ENCODE measurements around the gene ZNF577. TPM values are rescaled to one million over a fixed set of nuclear protein-coding genes. Genes with fewer than 3 reads are reported as not detected.
"Not testable (repeated sequence)": the region's sequence is repeated elsewhere in the genome, so short reads cannot be mapped to it uniquely, and the experiment has no call there.

The ZNF577 gene
- total and polyA plus RNA-seq, 2 donors (not counting 1 experiment from before 2014, with no cell fraction given) = 15.9 to 26.0 TPM

DNA sequence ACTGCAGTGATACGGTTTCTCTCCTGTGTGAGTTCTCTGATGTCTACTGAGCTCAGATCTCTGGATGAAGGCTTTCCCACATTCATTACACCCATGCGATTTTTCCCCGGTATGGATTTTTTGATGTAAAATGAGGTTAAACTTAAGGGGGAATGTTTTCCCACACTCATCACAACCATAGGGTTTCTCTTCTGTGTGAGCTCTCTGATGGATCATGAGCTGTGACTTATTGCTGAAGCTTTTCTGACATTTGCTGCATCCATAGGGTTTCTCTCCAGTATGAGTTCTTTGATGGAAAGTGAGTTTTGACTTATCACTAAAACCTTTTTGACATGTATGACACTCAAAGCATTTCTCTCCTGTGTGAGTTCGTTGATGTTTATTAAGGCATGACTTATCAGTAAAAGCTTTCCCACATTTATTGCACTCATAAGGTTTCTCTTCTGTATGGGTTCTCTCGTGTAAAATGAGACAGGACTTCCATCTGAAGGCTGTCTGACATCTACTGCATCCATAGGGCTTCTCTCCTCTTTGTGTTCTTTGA, 27.6 kb upstream of the ZNF577 start:
- no peaks in the 10 kb centered on the region for H3K79me2 ChIP-seq (ENCODE audit: control insufficient read depth, insufficient read depth, low read length)
- H3K27me3 Mint-ChIP-seq = no peaks in the 10 kb centered on the region
- no peaks in the 10 kb centered on the region for H3K27me3 ChIP-seq (replicated peaks in 1 of 4; ENCODE audit: control extremely low read depth in 1 of 4, control insufficient read depth in 3 of 4, insufficient read depth in 4 of 4, low read length in 3 of 4)
- no peak overlapping the region for H3K27ac Mint-ChIP-seq
- no peaks in the 10 kb centered on the region for H3K4me1 ChIP-seq (ENCODE audit: control insufficient read depth in 2 of 2, insufficient read depth in 2 of 2, low read length in 2 of 2)
- DNase-seq (no peak), ATAC-seq (ENCODE audit: low read depth) (no peak)
- peaks cover 24 to 80% (median 48%) of the 10 kb centered on the region in 3 donors for H3K9me3 ChIP-seq (ENCODE audit: control extremely low read depth in 1 of 3, control insufficient read depth in 2 of 3, insufficient read depth in 1 of 3, low read length in 2 of 3)
- H3K9me3 Mint-ChIP-seq (ENCODE audit: insufficient read depth) = peaks cover 39% of the 10 kb centered on the region
- intact Hi-C loops (cut with micrococcal nuclease) = no loop called here
- POLR2A ChIA-PET = no interaction called here
- no peak overlapping the region for H2AFZ ChIP-seq (ENCODE audit: insufficient read depth, low read depth, low read length, poor library complexity, severe bottlenecking)
- no peaks in the 10 kb centered on the region for H3K36me3 ChIP-seq (replicated peaks in 1 of 2; ENCODE audit: control extremely low read depth in 1 of 2, control insufficient read depth in 1 of 2, extremely low read depth in 1 of 2, insufficient read depth in 2 of 2, low read length in 1 of 2)
- H3K27ac ChIP-seq (ENCODE audit: low read length in 2 of 2) = no peak overlapping the region
- no peak overlapping the region for H3K4me2 ChIP-seq (replicated peaks; ENCODE audit: low read depth, low read length, poor library complexity, severe bottlenecking)
- TF ChIP-seq, protein P1, sequence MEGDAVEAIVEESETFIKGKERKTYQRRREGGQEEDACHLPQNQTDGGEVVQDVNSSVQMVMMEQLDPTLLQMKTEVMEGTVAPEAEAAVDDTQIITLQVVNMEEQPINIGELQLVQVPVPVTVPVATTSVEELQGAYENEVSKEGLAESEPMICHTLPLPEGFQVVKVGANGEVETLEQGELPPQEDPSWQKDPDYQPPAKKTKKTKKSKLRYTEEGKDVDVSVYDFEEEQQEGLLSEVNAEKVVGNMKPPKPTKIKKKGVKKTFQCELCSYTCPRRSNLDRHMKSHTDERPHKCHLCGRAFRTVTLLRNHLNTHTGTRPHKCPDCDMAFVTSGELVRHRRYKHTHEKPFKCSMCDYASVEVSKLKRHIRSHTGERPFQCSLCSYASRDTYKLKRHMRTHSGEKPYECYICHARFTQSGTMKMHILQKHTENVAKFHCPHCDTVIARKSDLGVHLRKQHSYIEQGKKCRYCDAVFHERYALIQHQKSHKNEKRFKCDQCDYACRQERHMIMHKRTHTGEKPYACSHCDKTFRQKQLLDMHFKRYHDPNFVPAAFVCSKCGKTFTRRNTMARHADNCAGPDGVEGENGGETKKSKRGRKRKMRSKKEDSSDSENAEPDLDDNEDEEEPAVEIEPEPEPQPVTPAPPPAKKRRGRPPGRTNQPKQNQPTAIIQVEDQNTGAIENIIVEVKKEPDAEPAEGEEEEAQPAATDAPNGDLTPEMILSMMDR (IDR thresholded peaks at IDR 0.05) = no peak
- no peak for TF ChIP-seq EZH2 (IDR thresholded peaks at IDR 0.05; ENCODE audit: borderline replicate concordance, insufficient read depth, low read depth, low read length, poor library complexity, severe bottlenecking)
- no CpG with 5 or more reads among the region's 5 CpGs for WGBS (ENCODE audit: insufficient coverage)
- CTCF ChIA-PET = no interaction called here
- peaks cover 2% of the 10 kb centered on the region for H3K4me1 Mint-ChIP-seq
- H4K20me1 ChIP-seq (ENCODE audit: control insufficient read depth, insufficient read depth, low read length, poor library complexity, severe bottlenecking) = no peaks in the 10 kb centered on the region
- H3K4me3 Mint-ChIP-seq = no peak overlapping the region
- H3K4me3 ChIP-seq (ENCODE audit: control extremely low read depth in 1 of 5, extremely low read depth in 1 of 5, insufficient read depth in 1 of 5, low read depth in 2 of 5, low read length in 4 of 5) = no peak overlapping the region
- no peak overlapping the region for H3K9ac ChIP-seq (ENCODE audit: low read length)

DNA sequence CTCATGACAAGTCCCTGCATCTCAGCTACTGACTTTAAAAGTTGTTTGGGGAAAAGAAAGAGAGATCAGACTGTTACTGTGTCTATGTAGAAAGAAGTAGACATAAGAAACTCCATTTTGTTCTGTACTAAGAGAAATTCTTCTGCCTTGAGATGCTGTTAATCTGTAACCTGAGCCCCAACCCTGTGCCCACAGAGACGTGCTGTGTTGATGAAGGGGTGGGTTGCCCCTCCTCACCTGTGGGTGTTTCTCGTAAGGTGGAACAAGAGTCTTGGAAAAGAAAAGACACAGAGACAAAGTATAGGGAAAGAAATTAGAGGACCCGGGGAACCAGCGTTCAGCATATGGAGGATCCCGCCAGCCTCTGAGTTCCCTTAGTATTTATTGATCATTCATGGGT, 20.2 kb upstream of the ZNF577 start:
- peaks cover 28% of the 10 kb centered on the region for H3K27me3 Mint-ChIP-seq
- H3K9ac ChIP-seq (ENCODE audit: low read length); H3K27ac Mint-ChIP-seq; POLR2A ChIA-PET; intact Hi-C loops (cut with micrococcal nuclease); DNase-seq; H2AFZ ChIP-seq (ENCODE audit: insufficient read depth, low read depth, low read length, poor library complexity, severe bottlenecking); H3K4me3 Mint-ChIP-seq; H4K20me1 ChIP-seq (ENCODE audit: control insufficient read depth, insufficient read depth, low read length, poor library complexity, severe bottlenecking); H3K27ac ChIP-seq (ENCODE audit: low read length in 2 of 2); H3K36me3 ChIP-seq (replicated peaks in 1 of 2; ENCODE audit: control extremely low read depth in 1 of 2, control insufficient read depth in 1 of 2, extremely low read depth in 1 of 2, insufficient read depth in 2 of 2, low read length in 1 of 2); H3K4me3 ChIP-seq (ENCODE audit: control extremely low read depth in 1 of 5, extremely low read depth in 1 of 5, insufficient read depth in 1 of 5, low read depth in 2 of 5, low read length in 4 of 5); ATAC-seq (ENCODE audit: low read depth); H3K4me2 ChIP-seq (replicated peaks; ENCODE audit: low read depth, low read length, poor library complexity, severe bottlenecking); CTCF ChIA-PET: not testable (repeated sequence)
- H3K4me1 Mint-ChIP-seq = peaks cover 17% of the 10 kb centered on the region
- Histone ChIP-seq H3K4me1 (ENCODE audit: control insufficient read depth in 2 of 2, insufficient read depth in 2 of 2, low read length in 2 of 2) (peaks cover 6 to 15% of the 10 kb centered on the region in 2 donors), H3K27me3 (replicated peaks in 1 of 4; ENCODE audit: control extremely low read depth in 1 of 4, control insufficient read depth in 3 of 4, insufficient read depth in 4 of 4, low read length in 3 of 4) (peaks cover 0 to 19% (median 3%) of the 10 kb centered on the region in 4 experiments), H3K79me2 (ENCODE audit: control insufficient read depth, insufficient read depth, low read length) (peaks cover 19% of the 10 kb centered on the region), H3K9me3 (ENCODE audit: control extremely low read depth in 1 of 3, control insufficient read depth in 2 of 3, insufficient read depth in 1 of 3, low read length in 2 of 3) (peaks cover 7 to 68% (median 26%) of the 10 kb centered on the region in 3 donors)
- H3K9me3 Mint-ChIP-seq (ENCODE audit: insufficient read depth) = peaks cover 20% of the 10 kb centered on the region
- WGBS (ENCODE audit: insufficient coverage) = 10% methylated on average over 2 of the region's 5 CpGs

DNA sequence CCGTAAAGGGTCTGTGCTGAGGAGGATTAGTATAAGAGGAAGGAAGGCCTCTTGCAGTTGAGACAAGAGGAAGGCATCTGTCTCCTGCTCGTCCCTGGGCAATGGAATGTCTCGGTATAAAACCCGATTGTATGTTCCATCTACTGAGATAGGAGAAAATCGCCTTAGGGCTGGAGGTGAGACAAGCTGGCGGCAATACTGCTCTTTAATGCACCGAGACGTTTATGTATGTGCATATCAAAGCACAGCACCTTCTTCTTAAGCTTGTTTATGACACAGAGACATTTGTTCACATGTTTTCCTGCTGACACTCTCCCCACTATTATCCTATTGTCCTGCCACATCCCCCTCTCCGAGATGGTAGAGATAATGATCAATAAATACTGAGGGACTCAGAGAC, 18.4 kb upstream of the ZNF577 start:
- DNase-seq; H3K27ac ChIP-seq (ENCODE audit: low read length in 2 of 2); H3K4me3 ChIP-seq (ENCODE audit: control extremely low read depth in 1 of 5, extremely low read depth in 1 of 5, insufficient read depth in 1 of 5, low read depth in 2 of 5, low read length in 4 of 5); H3K36me3 ChIP-seq (replicated peaks in 1 of 2; ENCODE audit: control extremely low read depth in 1 of 2, control insufficient read depth in 1 of 2, extremely low read depth in 1 of 2, insufficient read depth in 2 of 2, low read length in 1 of 2); H3K4me3 Mint-ChIP-seq; POLR2A ChIA-PET; H4K20me1 ChIP-seq (ENCODE audit: control insufficient read depth, insufficient read depth, low read length, poor library complexity, severe bottlenecking); intact Hi-C loops (cut with micrococcal nuclease); H2AFZ ChIP-seq (ENCODE audit: insufficient read depth, low read depth, low read length, poor library complexity, severe bottlenecking); CTCF ChIA-PET; H3K27ac Mint-ChIP-seq; H3K4me2 ChIP-seq (replicated peaks; ENCODE audit: low read depth, low read length, poor library complexity, severe bottlenecking); ATAC-seq (ENCODE audit: low read depth); H3K9ac ChIP-seq (ENCODE audit: low read length): not testable (repeated sequence)
- peaks cover 20% of the 10 kb centered on the region for H3K4me1 Mint-ChIP-seq
- WGBS (ENCODE audit: insufficient coverage) = 84% methylated on average over 8 of the region's 9 CpGs
- Histone ChIP-seq H3K9me3 (ENCODE audit: control extremely low read depth in 1 of 3, control insufficient read depth in 2 of 3, insufficient read depth in 1 of 3, low read length in 2 of 3) (peaks cover 4 to 72% (median 33%) of the 10 kb centered on the region in 3 donors), H3K79me2 (ENCODE audit: control insufficient read depth, insufficient read depth, low read length) (peaks cover 35% of the 10 kb centered on the region), H3K27me3 (replicated peaks in 1 of 4; ENCODE audit: control extremely low read depth in 1 of 4, control insufficient read depth in 3 of 4, insufficient read depth in 4 of 4, low read length in 3 of 4) (peaks cover 0 to 19% (median 3%) of the 10 kb centered on the region in 4 experiments), H3K4me1 (ENCODE audit: control insufficient read depth in 2 of 2, insufficient read depth in 2 of 2, low read length in 2 of 2) (peaks cover 6 to 15% of the 10 kb centered on the region in 2 donors)
- H3K27me3 Mint-ChIP-seq = peaks cover 28% of the 10 kb centered on the region
- peaks cover 19% of the 10 kb centered on the region for H3K9me3 Mint-ChIP-seq (ENCODE audit: insufficient read depth)
